Measurements from ENCODE around the gene RSPH10B. TPM values are rescaled to one million over a fixed set of nuclear protein-coding genes. Genes with fewer than 3 reads are reported as not detected.
"Not testable (repeated sequence)": the region's sequence is repeated elsewhere in the genome, so short reads cannot be mapped to it uniquely, and the experiment has no call there.

The RSPH10B gene
- total RNA-seq, result not detected
- long read RNA-seq, donor 1, result 0 reads
- long read RNA-seq, donor 2, result 0 reads

GRCh38 chr7:5970347-5970911 is at the start of gene RSPH10B:
Gene RSPH10B (minus strand): TSS chr7:5970689. CDS start chr7:5967116, 3,573 bp downstream.
- H3K36me3 ChIP-seq (ENCODE audit: low read depth); H3K4me1 ChIP-seq (ENCODE audit: low read depth); H3K4me3 ChIP-seq; H3K9me3 ChIP-seq; intact Hi-C loops (cut with DNase I, micrococcal nuclease); DNase-seq: not testable (repeated sequence)
- peak; percentile 53 for ATAC-seq

GRCh38 chr7:6016653-6016966 is 46.1 kb upstream of the RSPH10B start:
- peaks cover 6% of the 10 kb centered on the region for H3K36me3 ChIP-seq (ENCODE audit: low read depth)
- peaks cover 10% of the 10 kb centered on the region for H3K4me1 ChIP-seq (ENCODE audit: low read depth)
- no peak for DNase-seq
- TF ChIP-seq CTCF (IDR thresholded peaks at IDR 0.05), result no peak
- ATAC-seq, result no peak
- intact Hi-C loops (cut with DNase I, micrococcal nuclease), result no loop called here
- no peak overlapping the region for H3K4me3 ChIP-seq
- no peaks in the 10 kb centered on the region for H3K9me3 ChIP-seq

- Histone ChIP-seq H3K9me3 (no peaks in the 10 kb centered on the region), H3K4me3 (no peak overlapping the region), H3K4me1 (ENCODE audit: low read depth) (peaks cover 12% of the 10 kb centered on the region), H3K36me3 (ENCODE audit: low read depth) (peaks cover 6% of the 10 kb centered on the region)
- DNase-seq (no peak), ATAC-seq (no peak)
- intact Hi-C loops (cut with DNase I, micrococcal nuclease), result no loop called here
- no peak for TF ChIP-seq CTCF (IDR thresholded peaks at IDR 0.05)
Observed at GRCh38 chr7:6015917-6016652, 45.6 kb upstream of the RSPH10B start.

- H3K4me1 ChIP-seq (ENCODE audit: low read depth), result peaks cover 21% of the 10 kb centered on the region
- H3K4me3 ChIP-seq, result no peak overlapping the region
- intact Hi-C loops (cut with DNase I, micrococcal nuclease), result no loop called here
- DNase-seq, result peak; percentile 66 to 70 (median 70)
- H3K9me3 ChIP-seq, result no peaks in the 10 kb centered on the region
- TF ChIP-seq CTCF (IDR thresholded peaks at IDR 0.05), result no peak
- H3K36me3 ChIP-seq (ENCODE audit: low read depth), result peaks cover 4% of the 10 kb centered on the region
- ATAC-seq, result peak; percentile 77
Observed at GRCh38 chr7:6012355-6013104, 42.0 kb upstream of the RSPH10B start.

- TF ChIP-seq CTCF (IDR thresholded peaks at IDR 0.05), result no peak
- ATAC-seq (no peak), DNase-seq (no peak)
- intact Hi-C loops (cut with DNase I, micrococcal nuclease), result no loop called here
- H3K9me3 ChIP-seq, result no peaks in the 10 kb centered on the region
- peaks cover 4% of the 10 kb centered on the region for H3K36me3 ChIP-seq (ENCODE audit: low read depth)
- H3K4me3 ChIP-seq, result no peak overlapping the region
- H3K4me1 ChIP-seq (ENCODE audit: low read depth), result peaks cover 21% of the 10 kb centered on the region
Observed at GRCh38 chr7:6011541-6011940, 41.1 kb upstream of the RSPH10B start.

GRCh38 chr7:6010370-6010769 is 39.9 kb upstream of the RSPH10B start:
- ATAC-seq, DNase-seq: not testable (repeated sequence)

More at GRCh38 chr7:6010370-6010769, 39.9 kb upstream of the RSPH10B start:
- H3K9me3 ChIP-seq; H3K4me3 ChIP-seq; intact Hi-C loops (cut with DNase I, micrococcal nuclease); H3K36me3 ChIP-seq (ENCODE audit: low read depth): not testable (repeated sequence)
- peaks cover 21% of the 10 kb centered on the region for H3K4me1 ChIP-seq (ENCODE audit: low read depth)

All from mucosa of descending colon (tissue), 3 donors.